Left hindlimb (tissue), 1 donor: ENCODE measurements around the gene ADAMTS14.

ENCODE experiments used
- DNase-seq: peaks from one replicate; pipeline ENCODE4 v3.0.0-alpha.2; 2018

Gene ADAMTS14

GRCh38 chr10:70675496-70676161, 3.3 kb downstream of the ADAMTS14 start:
- DNase-seq = no peak

GRCh38 chr10:70676511-70676910, 4.2 kb downstream of the ADAMTS14 start:
- DNase-seq = no peak

- DNase-seq = no peak
Measured at GRCh38 chr10:70677016-70677415, 4.7 kb downstream of the ADAMTS14 start.

GRCh38 chr10:70677620-70678249, 5.4 kb downstream of the ADAMTS14 start:
- no peak for DNase-seq

GRCh38 chr10:70678250-70678635, 5.9 kb downstream of the ADAMTS14 start:
- no peak for DNase-seq

GRCh38 chr10:70678757-70679489, 6.6 kb downstream of the ADAMTS14 start:
- DNase-seq = no peak

- DNase-seq = peak; percentile 83
Measured at GRCh38 chr10:70679498-70679897, 7.2 kb downstream of the ADAMTS14 start.

GRCh38 chr10:70680899-70681730, 8.8 kb downstream of the ADAMTS14 start:
- no peak for DNase-seq

- DNase-seq = no peak
Measured at GRCh38 chr10:70681731-70682005, 9.4 kb downstream of the ADAMTS14 start.

- DNase-seq = no peak
Measured at GRCh38 chr10:70682920-70683600, 10.8 kb downstream of the ADAMTS14 start.

GRCh38 chr10:70683601-70683934, 11.3 kb downstream of the ADAMTS14 start:
- DNase-seq = no peak

GRCh38 chr10:70683940-70684339, 11.6 kb downstream of the ADAMTS14 start:
- DNase-seq = no peak

GRCh38 chr10:70684374-70684773, 12.1 kb downstream of the ADAMTS14 start:
- no peak for DNase-seq

GRCh38 chr10:70684839-70685454, 12.6 kb downstream of the ADAMTS14 start:
- no peak for DNase-seq

- DNase-seq = no peak
Measured at GRCh38 chr10:70685455-70685911, 13.2 kb downstream of the ADAMTS14 start.

- no peak for DNase-seq
Measured at GRCh38 chr10:70688828-70689227, 16.5 kb downstream of the ADAMTS14 start.

GRCh38 chr10:70689661-70690060, 17.4 kb downstream of the ADAMTS14 start:
- no peak for DNase-seq

- DNase-seq = no peak
Measured at GRCh38 chr10:70690589-70690988, 18.3 kb downstream of the ADAMTS14 start.

- no peak for DNase-seq
Measured at GRCh38 chr10:70691611-70692010, 19.3 kb downstream of the ADAMTS14 start.

GRCh38 chr10:70692043-70692603, 19.8 kb downstream of the ADAMTS14 start:
- DNase-seq = no peak

- DNase-seq = peak; percentile 87
Measured at GRCh38 chr10:70693619-70694335, 21.5 kb downstream of the ADAMTS14 start.
